HepG2 (cell line): ENCODE results near the gene PRELID2. TPM values are rescaled to one million over a fixed set of nuclear protein-coding genes. Genes with fewer than 3 reads are reported as not detected.
A peak's percentile ranks its signal among the peaks of the same experiment; 100 is the strongest.

Experiments
- ATAC-seq: fragments of 200-7000 bp; cut with Tn5 transposase; 3 replicates; pipeline ENCODE4 v1.9.1; 2020; ENCODE audit warnings: mild to moderate bottlenecking, moderate library complexity
- BruUV-seq: library from RNA; stranded (reverse); fragments of 400-500 nt; replicated peaks from 2 replicates; lab custom pipeline; 2021; lab: Mats Ljungman, UMichigan
- CTCF ChIA-PET: fragments of 300-600 bp; formaldehyde crosslinking; extraction: SDS; loops from one replicate; lab custom pipeline; 2021; ENCODE audit warnings: low total read pairs, inconsistent platforms, low intra/inter-chr PET ratio; lab: Yijun Ruan, JAX
- POLR2A ChIA-PET: fragments of 350-600 bp; sonication (Branson Sonifier 250); formaldehyde crosslinking; loops from one replicate; lab custom pipeline; 2020; ENCODE audit warnings: antibody characterized with exemption, inconsistent platforms; lab: Yijun Ruan, JAX
- DNase-seq: peaks from one replicate; pipeline ENCODE4 v3.0.0-alpha.2; 2015; ENCODE audit warnings: low spot score
- FAIRE-seq: peaks from 3 replicates; lab custom pipeline; 2011; peaks lifted over from hg19 to GRCh38; lab: Jason Lieb, UNC
- H2AFZ ChIP-seq: one replicate; pipeline ENCODE4 v1.6.1; 2011; ENCODE audit warnings: low read length, inconsistent platforms
- H3K27ac ChIP-seq: fragments of 300-600 bp; 3 replicates; pipeline ENCODE4 v1.8.0; 2011; ENCODE audit warnings: mixed run types, mild to moderate bottlenecking, mixed read lengths, low read length, inconsistent platforms; ENCODE audit not compliant: insufficient read depth; ENCODE audit errors: extremely low read length
- H3K27me3 ChIP-seq, 2 experiments: fragments of 200-600 bp in 1 of 2; 2 replicates in 1 of 2; 3 replicates in 1 of 2; pipeline versions ENCODE4 v1.6.0 to v1.8.0; 2011; ENCODE audit warnings: low read length in 2 of 2, mild to moderate bottlenecking in 2 of 2, moderate library complexity in 2 of 2, inconsistent platforms in 1 of 2; ENCODE audit not compliant: insufficient read depth in 2 of 2, control insufficient read depth in 1 of 2
- H3K36me3 ChIP-seq, 2 experiments: fragments of 200-600 bp in 1 of 2; replicated peaks in 1 of 2; 2 replicates in 1 of 2; 3 replicates in 1 of 2; pipeline versions ENCODE4 v1.5.1 to v1.8.0; 2011; ENCODE audit warnings: low read length in 2 of 2, inconsistent platforms in 1 of 2; ENCODE audit not compliant: insufficient read depth in 2 of 2, control insufficient read depth in 1 of 2
- H3K4me1 ChIP-seq: 2 replicates; pipeline ENCODE4 v1.5.1; 2012; ENCODE audit warnings: low read length, inconsistent platforms; ENCODE audit not compliant: insufficient read depth
- H3K4me2 ChIP-seq: 2 replicates; pipeline ENCODE4 v1.6.0; 2011; ENCODE audit warnings: low read depth, low read length, inconsistent platforms
- H3K4me3 ChIP-seq, 3 experiments: fragments of 200-600 bp in 1 of 3; sonication (generic), shearing (Covaris generic) in 1 of 3; replicated peaks in 1 of 3; 2 replicates each; pipeline ENCODE4 v1.5.1; 2011 to 2016; ENCODE audit warnings: low read length in 3 of 3, inconsistent platforms in 2 of 3, low read depth in 2 of 3, mild to moderate bottlenecking in 2 of 3, control low read depth in 1 of 3, mixed read lengths in 1 of 3; ENCODE audit not compliant: insufficient read depth in 1 of 3
- H3K79me2 ChIP-seq: one replicate; pipeline ENCODE4 v1.6.1; 2011; ENCODE audit warnings: low read length, inconsistent platforms; ENCODE audit not compliant: insufficient read depth
- H3K9ac ChIP-seq: 2 replicates; pipeline ENCODE4 v1.6.0; 2011; ENCODE audit warnings: mild to moderate bottlenecking, low read depth, low read length, inconsistent platforms; ENCODE audit not compliant: insufficient read depth
- H3K9me3 ChIP-seq: 2 replicates; pipeline ENCODE4 v1.5.1; 2012; ENCODE audit warnings: mild to moderate bottlenecking, low read length
- H4K20me1 ChIP-seq: 2 replicates; pipeline ENCODE4 v1.6.0; 2011; ENCODE audit warnings: inconsistent platforms, mild to moderate bottlenecking, low read length, moderate library complexity; ENCODE audit not compliant: insufficient read depth
- CTCF ChIP-seq: sonication (generic); formaldehyde crosslinking; IDR thresholded peaks from 2 replicates; pipeline ENCODE4 v1.5.0; 2020; ENCODE audit warnings: mild to moderate bottlenecking, missing genetic modification reagents, moderate library complexity
- HNRNPL ChIP-seq: fragments of 200-400 bp; formaldehyde crosslinking; IDR thresholded peaks from 2 replicates; pipeline ENCODE4 v1.6.1; 2017; ENCODE audit warnings: mild to moderate bottlenecking, low read depth, low read length
- SMAD9 ChIP-seq: sonication (generic); formaldehyde crosslinking; IDR thresholded peaks from 2 replicates; pipeline ENCODE4 v1.5.1; 2020; ENCODE audit warnings: mild to moderate bottlenecking, missing genetic modification reagents
- SMC3 ChIP-seq: IDR thresholded peaks from 2 replicates; pipeline ENCODE4 v1.6.1; 2011; ENCODE audit warnings: low read length, improper control_type of control experiment
- ZNF577 ChIP-seq: sonication (generic); formaldehyde crosslinking; IDR thresholded peaks from 2 replicates; pipeline ENCODE4 v1.4.0; 2020; ENCODE audit warnings: mild to moderate bottlenecking, low read depth, missing genetic modification reagents, borderline replicate concordance
- ZNF780A ChIP-seq: sonication (generic); formaldehyde crosslinking; IDR thresholded peaks from 2 replicates; pipeline ENCODE4 v1.8.0; 2022; ENCODE audit warnings: mild to moderate bottlenecking, missing genetic modification reagents, moderate library complexity
- ZNF878 ChIP-seq: sonication (generic); formaldehyde crosslinking; IDR thresholded peaks from 2 replicates; pipeline ENCODE4 v1.8.1; 2023; ENCODE audit warnings: mild to moderate bottlenecking, missing genetic modification reagents, moderate library complexity
- WGBS: methylation state at CpG from one replicate; pipeline ENCODE4 v1.1.6; 2017; ENCODE audit warnings: low lambda C conversion rate; 5-methylcytosine and 5-hydroxymethylcytosine counted together
- in situ Hi-C: cut with HindIII; loops from 2 replicates; pipeline ENCODE4 v1.10.0; 2017; ENCODE audit warnings: low pct_unique_long_range_greater_than_20kb; ENCODE audit not compliant: extremely low pct_ligation_motif_present
- intact Hi-C: fragments of 100-400 bp; cut with micrococcal nuclease; formaldehyde crosslinking; loops from one replicate; pipeline ENCODE4 v1.10.0; 2022; ENCODE audit not compliant: unreplicated experiment
- polyA plus RNA-seq, 8 experiments: library from polyadenylated mRNA; depleted of rRNA in 3 of 8; stranded (reverse) in 7 of 8; unstranded in 1 of 8; fragments of >200 nt; fragmentation: Illumina TruSeq in 4 of 8; extraction: Trizol in 4 of 8; gene quantifications; 2 replicates each; pipeline versions ENCODE4 v1.2.1 to v1.2.3, GENCODE V29; 2011 to 2016; ENCODE audit warnings: low read depth in 4 of 8, missing spikeins in 1 of 8, mixed read lengths in 1 of 8; ENCODE audit not compliant: insufficient read depth in 1 of 8
- total RNA-seq, 5 experiments: library from RNA; depleted of rRNA; stranded (reverse); fragments of >200 nt; fragmentation: Illumina TruSeq; extraction: Trizol; gene quantifications; 2 replicates each; pipeline ENCODE4 v1.2.3, GENCODE V29; 2016; ENCODE audit warnings: low read depth in 1 of 5

PRELID2 gene
- total and polyA plus RNA-seq, 2 of the 13 experiments (the other 11 are each of a cell fraction or from before 2014, with no cell fraction given) = 10.0 to 22.9 TPM

- peak overlapping the region; percentile 83 for H2AFZ ChIP-seq
- peak overlapping the region; percentile 89 for H3K4me2 ChIP-seq
- ChIA-PET CTCF (no interaction called here), POLR2A (interaction anchor here (1.0 kb wide), 1 partner anchor 24 kb away, joined by 3 read pairs; the partner anchor contains the start of gene PRELID2)
- peak; percentile 9; the same call in 1 of the 2 replicates for TF ChIP-seq SMC3
- TF ChIP-seq CTCF (CRISPR knock-in tag) = 0 out of 2 replicates have a peak, but pooled peaks have one; percentile 9
- TF ChIP-seq ZNF780A (CRISPR knock-in tag) = no peak
- TF ChIP-seq ZNF878 (CRISPR knock-in tag) = no peak
- no TSS peak for BruUV-seq
- no peak overlapping the region for H3K9ac ChIP-seq
- H3K4me3 ChIP-seq = peak overlapping the region in 2 of 3 experiments; percentile 22 to 63; a peak in 2 of 6 replicates
- no peak overlapping the region for H3K27ac ChIP-seq
- DNase-seq = no peak
- in situ Hi-C loops (no loop called here), intact Hi-C loops (loop anchor here (1.0 to 10.0 kb wide), 2 partner anchors 25 to 115 kb away; partner anchors contain the start of gene PRELID2)
- H3K4me1 ChIP-seq = peaks cover 57% of the 10 kb centered on the region
- FAIRE-seq = peak; percentile 15
- no peaks in the 10 kb centered on the region for H3K36me3 ChIP-seq
- ATAC-seq = peak; percentile 53
- H3K27me3 ChIP-seq = no peaks in the 10 kb centered on the region
- no peaks in the 10 kb centered on the region for H3K9me3 ChIP-seq
- 6% methylated on average over 2 of the region's 3 CpGs for WGBS
- no peaks in the 10 kb centered on the region for H4K20me1 ChIP-seq
- no peaks in the 10 kb centered on the region for H3K79me2 ChIP-seq
Measured at GRCh38 chr5:145859897-145860296, 24.8 kb upstream of the PRELID2 start.

- H3K4me1 ChIP-seq = peaks cover 61% of the 10 kb centered on the region
- CTCF ChIA-PET = no interaction called here
- no peak overlapping the region for H3K27ac ChIP-seq
- WGBS = 3% methylated on average over 3 of the region's 6 CpGs
- intact Hi-C loops = loop anchor here (1.0 to 10.0 kb wide), 2 partner anchors 24 to 115 kb away; partner anchors contain the start of gene PRELID2
- H2AFZ ChIP-seq = peak overlapping the region; percentile 83
- H3K27me3 ChIP-seq = no peaks in the 10 kb centered on the region
- no peak for ATAC-seq
- H4K20me1 ChIP-seq = no peaks in the 10 kb centered on the region
- BruUV-seq = no TSS peak
- H3K36me3 ChIP-seq = no peaks in the 10 kb centered on the region
- no peak overlapping the region for H3K9ac ChIP-seq
- no peak for DNase-seq
- peak overlapping the region in 2 of 3 experiments; percentile 22 to 63; a peak in 3 of 6 replicates for H3K4me3 ChIP-seq
- H3K79me2 ChIP-seq = no peaks in the 10 kb centered on the region
- peak overlapping the region; percentile 89 for H3K4me2 ChIP-seq
- TF ChIP-seq SMAD9 (CRISPR knock-in tag) (no peak), ZNF577 (CRISPR knock-in tag) (no peak), HNRNPL (0 out of 2 replicates have a peak, but pooled peaks have one; percentile 33)
- TF ChIP-seq, all 625 proteins: peak for 1
- in situ Hi-C loops = no loop called here
- no peaks in the 10 kb centered on the region for H3K9me3 ChIP-seq
- POLR2A ChIA-PET = interaction anchor here (1.0 kb wide), 1 partner anchor 24 kb away, joined by 3 read pairs; the partner anchor contains the start of gene PRELID2
- FAIRE-seq = no peak
Measured at GRCh38 chr5:145859453-145859852, 24.3 kb upstream of the PRELID2 start.
